ENCODE results near the gene RTN4RL2. TPM values are rescaled to one million over a fixed set of nuclear protein-coding genes. Genes with fewer than 3 reads are reported as not detected.

Gene RTN4RL2
- polyA plus RNA-seq, 3 donors: 0.40 to 0.53 (median 0.44) TPM

- Mint-ChIP-seq H3K9me3 (peaks cover 0 to 1% (median 0%) of the 10 kb centered on the region in 7 donors), H3K4me1 (peaks cover 20% of the 10 kb centered on the region), H3K27me3 (ENCODE audit: low read depth in 3 of 3) (peaks cover 0 to 7% (median 1%) of the 10 kb centered on the region in 3 donors), H3K27ac (no peak overlapping the region), H3K36me3 (peaks cover 2 to 16% of the 10 kb centered on the region in 2 donors), H3K4me3 (no peak overlapping the region)
- H4K20me1 ChIP-seq (ENCODE audit: insufficient read depth, low read length): no peaks in the 10 kb centered on the region
- intact Hi-C loops (cut with micrococcal nuclease): no loop called here
- no peak overlapping the region for H3K4me3 ChIP-seq (replicated peaks in 1 of 3; ENCODE audit: low read depth in 2 of 3, low read length in 3 of 3)
- H3K4me2 ChIP-seq (replicated peaks; ENCODE audit: extremely low read depth, low read length, poor library complexity, severe bottlenecking): no peak overlapping the region
- DNase-seq: no peak
- peaks cover 20 to 23% of the 10 kb centered on the region in 2 donors for H3K4me1 ChIP-seq (ENCODE audit: control insufficient read depth in 1 of 2, insufficient read depth in 2 of 2, low read length in 2 of 2)
- no peak overlapping the region for H3K27ac ChIP-seq (ENCODE audit: low read depth in 1 of 2, low read length in 2 of 2)
- H3K9me3 ChIP-seq (replicated peaks in 1 of 2; ENCODE audit: control insufficient read depth in 1 of 2, insufficient read depth in 1 of 2, low read length in 2 of 2): no peaks in the 10 kb centered on the region
- TF ChIP-seq, protein P1, sequence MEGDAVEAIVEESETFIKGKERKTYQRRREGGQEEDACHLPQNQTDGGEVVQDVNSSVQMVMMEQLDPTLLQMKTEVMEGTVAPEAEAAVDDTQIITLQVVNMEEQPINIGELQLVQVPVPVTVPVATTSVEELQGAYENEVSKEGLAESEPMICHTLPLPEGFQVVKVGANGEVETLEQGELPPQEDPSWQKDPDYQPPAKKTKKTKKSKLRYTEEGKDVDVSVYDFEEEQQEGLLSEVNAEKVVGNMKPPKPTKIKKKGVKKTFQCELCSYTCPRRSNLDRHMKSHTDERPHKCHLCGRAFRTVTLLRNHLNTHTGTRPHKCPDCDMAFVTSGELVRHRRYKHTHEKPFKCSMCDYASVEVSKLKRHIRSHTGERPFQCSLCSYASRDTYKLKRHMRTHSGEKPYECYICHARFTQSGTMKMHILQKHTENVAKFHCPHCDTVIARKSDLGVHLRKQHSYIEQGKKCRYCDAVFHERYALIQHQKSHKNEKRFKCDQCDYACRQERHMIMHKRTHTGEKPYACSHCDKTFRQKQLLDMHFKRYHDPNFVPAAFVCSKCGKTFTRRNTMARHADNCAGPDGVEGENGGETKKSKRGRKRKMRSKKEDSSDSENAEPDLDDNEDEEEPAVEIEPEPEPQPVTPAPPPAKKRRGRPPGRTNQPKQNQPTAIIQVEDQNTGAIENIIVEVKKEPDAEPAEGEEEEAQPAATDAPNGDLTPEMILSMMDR (IDR thresholded peaks at IDR 0.05): no peak
- H3K27me3 ChIP-seq (ENCODE audit: control insufficient read depth in 2 of 2, insufficient read depth in 2 of 2, low read length in 2 of 2): no peaks in the 10 kb centered on the region
- no peak overlapping the region for H3K9ac ChIP-seq (ENCODE audit: insufficient read depth, low read length, poor library complexity, severe bottlenecking)
- no peaks in the 10 kb centered on the region for H3K36me3 ChIP-seq (replicated peaks in 1 of 2; ENCODE audit: control insufficient read depth in 1 of 2, insufficient read depth in 2 of 2, low read length in 2 of 2)
- no CpG with 5 or more reads among the region's 5 CpGs for WGBS (ENCODE audit: insufficient coverage)
- H3K79me2 ChIP-seq (ENCODE audit: insufficient read depth, low read length): no peaks in the 10 kb centered on the region
- H2AFZ ChIP-seq (ENCODE audit: insufficient read depth, low read depth, low read length, poor library complexity, severe bottlenecking): no peak overlapping the region
Measured at GRCh38 chr11:57469268-57469667, 8.9 kb downstream of the RTN4RL2 start.

DNA sequence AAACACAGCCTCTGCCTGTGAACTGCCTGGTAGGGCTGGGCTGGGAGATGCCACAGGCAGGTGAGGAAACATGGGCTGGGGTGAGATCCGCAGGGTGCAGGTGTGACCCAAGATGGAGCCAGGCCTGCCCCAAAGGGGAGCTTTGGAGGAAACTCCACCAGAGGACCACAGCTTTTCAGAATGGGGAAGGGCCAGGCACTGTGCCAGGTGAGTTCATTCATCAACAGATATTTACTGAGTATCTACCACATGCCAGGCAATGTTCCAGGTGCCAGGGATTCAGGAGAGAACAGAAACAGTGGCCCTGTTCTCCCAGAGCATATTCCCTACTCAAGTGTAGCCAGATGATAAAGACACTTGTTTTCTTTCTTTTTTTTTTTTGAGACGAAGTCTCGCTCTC is 11.2 kb downstream of the RTN4RL2 start:
- H3K36me3 Mint-ChIP-seq: peaks cover 2 to 14% of the 10 kb centered on the region in 2 donors
- Histone ChIP-seq H3K9me3 (replicated peaks in 1 of 2; ENCODE audit: control insufficient read depth in 1 of 2, insufficient read depth in 1 of 2, low read length in 2 of 2) (no peaks in the 10 kb centered on the region), H3K79me2 (ENCODE audit: insufficient read depth, low read length) (peaks cover 7% of the 10 kb centered on the region), H3K4me2 (replicated peaks; ENCODE audit: extremely low read depth, low read length, poor library complexity, severe bottlenecking) (no peak overlapping the region), H3K36me3 (replicated peaks in 1 of 2; ENCODE audit: control insufficient read depth in 1 of 2, insufficient read depth in 2 of 2, low read length in 2 of 2) (no peaks in the 10 kb centered on the region), H2AFZ (ENCODE audit: insufficient read depth, low read depth, low read length, poor library complexity, severe bottlenecking) (no peak overlapping the region), H3K27ac (ENCODE audit: low read depth in 1 of 2, low read length in 2 of 2) (no peak overlapping the region), H4K20me1 (ENCODE audit: insufficient read depth, low read length) (no peaks in the 10 kb centered on the region), H3K4me3 (replicated peaks in 1 of 3; ENCODE audit: low read depth in 2 of 3, low read length in 3 of 3) (no peak overlapping the region), H3K9ac (ENCODE audit: insufficient read depth, low read length, poor library complexity, severe bottlenecking) (no peak overlapping the region), H3K27me3 (ENCODE audit: control insufficient read depth in 2 of 2, insufficient read depth in 2 of 2, low read length in 2 of 2) (no peaks in the 10 kb centered on the region), H3K4me1 (ENCODE audit: control insufficient read depth in 1 of 2, insufficient read depth in 2 of 2, low read length in 2 of 2) (peaks cover 34 to 39% of the 10 kb centered on the region in 2 donors)
- H3K27me3 Mint-ChIP-seq (ENCODE audit: low read depth in 3 of 3): peaks cover 5 to 9% (median 5%) of the 10 kb centered on the region in 3 donors
- H3K4me1 Mint-ChIP-seq: peaks cover 35% of the 10 kb centered on the region
- H3K27ac Mint-ChIP-seq: no peak overlapping the region
- H3K4me3 Mint-ChIP-seq: no peak overlapping the region
- WGBS (ENCODE audit: insufficient coverage): no CpG with 5 or more reads among the region's 3 CpGs
- intact Hi-C loops (cut with micrococcal nuclease): no loop called here
- TF ChIP-seq, protein P1 (IDR thresholded peaks at IDR 0.05): no peak
- no peak for DNase-seq
- H3K9me3 Mint-ChIP-seq: peaks cover 0 to 1% (median 0%) of the 10 kb centered on the region in 7 donors

Measured in CD14-positive monocyte (primary cell).